SW480 (cell line): ENCODE measurements around the gene FXN.
"Not testable (repeated sequence)": the region's sequence is repeated elsewhere in the genome, so short reads cannot be mapped to it uniquely, and the experiment has no call there.

ENCODE experiments used
- DNase-seq: peaks from one replicate; pipeline ENCODE4 v3.0.0-alpha.2; 2016; ENCODE audit warnings: low spot score

Gene FXN

GRCh38 chr9:69070201-69070600, 34.6 kb downstream of the FXN start:
- no peak for DNase-seq

- DNase-seq: no peak
Observed at GRCh38 chr9:69071059-69071458, 35.5 kb downstream of the FXN start.

GRCh38 chr9:69073103-69073502, 37.6 kb downstream of the FXN start:
- no peak for DNase-seq

- DNase-seq: no peak
Observed at GRCh38 chr9:69074801-69075200, 39.2 kb downstream of the FXN start.

GRCh38 chr9:69076550-69076949, 41.0 kb downstream of the FXN start:
- no peak for DNase-seq

- DNase-seq: no peak
Observed at GRCh38 chr9:69078069-69078468, 42.5 kb downstream of the FXN start.

GRCh38 chr9:69078581-69078980, 43.0 kb downstream of the FXN start:
- DNase-seq: no peak

- no peak for DNase-seq
Observed at GRCh38 chr9:69079186-69079585, 43.6 kb downstream of the FXN start.

GRCh38 chr9:69081261-69081660, 45.7 kb downstream of the FXN start:
- no peak for DNase-seq

- no peak for DNase-seq
Observed at GRCh38 chr9:69083321-69083720, 47.8 kb downstream of the FXN start.

- no peak for DNase-seq
Observed at GRCh38 chr9:69085569-69086283, 50.2 kb downstream of the FXN start.

GRCh38 chr9:69086312-69086711, 50.8 kb downstream of the FXN start:
- DNase-seq: no peak

- DNase-seq: no peak
Observed at GRCh38 chr9:69086769-69087168, 51.2 kb downstream of the FXN start.

- no peak for DNase-seq
Observed at GRCh38 chr9:69089082-69089481, 53.5 kb downstream of the FXN start.

- DNase-seq: no peak
Observed at GRCh38 chr9:69089491-69089890, 53.9 kb downstream of the FXN start.

- no peak for DNase-seq
Observed at GRCh38 chr9:69090140-69090750, 54.7 kb downstream of the FXN start.

GRCh38 chr9:69090946-69091345, 55.4 kb downstream of the FXN start:
- DNase-seq: no peak

GRCh38 chr9:69093471-69094103, 58.0 kb downstream of the FXN start:
- DNase-seq: no peak

GRCh38 chr9:69094361-69095135, 59.0 kb downstream of the FXN start:
- DNase-seq: not testable (repeated sequence)

GRCh38 chr9:69097064-69097463, 61.5 kb downstream of the FXN start:
- DNase-seq: no peak

GRCh38 chr9:69097923-69098593, 62.5 kb downstream of the FXN start:
- no peak for DNase-seq

GRCh38 chr9:69103348-69103996, 67.9 kb downstream of the FXN start:
- DNase-seq: not testable (repeated sequence)
